Caco-2 (cell line): Measurements from ENCODE around the gene CC2D2B. TPM values are rescaled to one million over a fixed set of nuclear protein-coding genes. Genes with fewer than 3 reads are reported as not detected.
A peak's percentile ranks its signal among the peaks of the same experiment; 100 is the strongest.
"Not testable (repeated sequence)": the region's sequence is repeated elsewhere in the genome, so short reads cannot be mapped to it uniquely, and the experiment has no call there.

Experiments used
- BruUV-seq: library from RNA; stranded (reverse); fragments of 400-500 nt; replicated peaks from 2 replicates; lab custom pipeline; 2021; lab: Mats Ljungman, UMichigan
- CTCF ChIA-PET: fragments of 300-600 bp; sonication (Branson Sonifier 250); formaldehyde crosslinking; loops from one replicate; lab custom pipeline; 2022; ENCODE audit warnings: antibody characterized with exemption; lab: Charles Lee
- POLR2A ChIA-PET: fragments of 300-600 bp; sonication (Branson Sonifier 250); formaldehyde crosslinking; loops from one replicate; lab custom pipeline; 2022; ENCODE audit warnings: antibody characterized with exemption; lab: Charles Lee
- DNase-seq, 2 experiments: peaks; one replicate each; pipeline versions ENCODE4 v3.0.0 to v3.0.0-alpha.2; 2020 to 2022
- H3K27me3 ChIP-seq: replicated peaks from 2 replicates; pipeline ENCODE4 v1.6.0; 2011; ENCODE audit warnings: low read length; ENCODE audit not compliant: control insufficient read depth, insufficient read depth
- H3K36me3 ChIP-seq: 2 replicates; pipeline ENCODE4 v1.5.1; 2011; ENCODE audit warnings: low read length; ENCODE audit not compliant: control insufficient read depth, insufficient read depth
- H3K4me1 ChIP-seq: fragments of 250-450 bp; sonication (Bioruptor Pico); 2 replicates; pipeline ENCODE4 v1.5.1; 2020; ENCODE audit warnings: mild to moderate bottlenecking
- H3K4me3 ChIP-seq: 2 replicates; pipeline ENCODE4 v1.5.1; 2011; ENCODE audit warnings: low read depth, mild to moderate bottlenecking, control low read depth, low read length
- H3K9me3 ChIP-seq: fragments of 250-450 bp; sonication (Bioruptor Pico); 2 replicates; pipeline ENCODE4 v1.5.1; 2020; ENCODE audit warnings: mild to moderate bottlenecking, moderate library complexity
- H3K27ac Mint-ChIP-seq: one replicate; pipeline ENCODE4 v1.8.0; 2022; ENCODE audit warnings: mixed read lengths; ENCODE audit not compliant: unreplicated experiment
- H3K27me3 Mint-ChIP-seq: one replicate; pipeline ENCODE4 v1.8.0; 2022; ENCODE audit warnings: mixed read lengths; ENCODE audit not compliant: insufficient read depth, unreplicated experiment
- H3K36me3 Mint-ChIP-seq: one replicate; pipeline ENCODE4 v1.8.0; 2022; ENCODE audit warnings: mild to moderate bottlenecking, mixed read lengths; ENCODE audit not compliant: insufficient read depth, unreplicated experiment
- H3K4me1 Mint-ChIP-seq: one replicate; pipeline ENCODE4 v1.8.0; 2022; ENCODE audit warnings: low read depth, mixed read lengths; ENCODE audit not compliant: unreplicated experiment
- H3K4me3 Mint-ChIP-seq: one replicate; pipeline ENCODE4 v1.8.0; 2022; ENCODE audit warnings: mild to moderate bottlenecking, moderate library complexity, mixed read lengths; ENCODE audit not compliant: unreplicated experiment
- H3K9me3 Mint-ChIP-seq: one replicate; pipeline ENCODE4 v1.8.0; 2022; ENCODE audit warnings: mixed read lengths; ENCODE audit not compliant: unreplicated experiment
- intact Hi-C: fragments of 100-400 bp; cut with micrococcal nuclease; formaldehyde crosslinking; loops from one replicate; pipeline ENCODE4 v1.10.0; 2022; ENCODE audit not compliant: unreplicated experiment
- total RNA-seq: library from RNA; stranded (reverse); gene quantifications from 2 replicates; pipeline ENCODE4 v1.2.3, GENCODE V29; 2022
- TF ChIP-seq, protein P1 (sequence below), 2 experiments: fragments of 200-600 bp in 1 of 2; IDR thresholded peaks; 1 replicate in 1 of 2; 2 replicates in 1 of 2; pipeline versions ENCODE4 v1.5.1 to v1.8.0; 2011 to 2022; ENCODE audit warnings: antibody characterized with exemption in 1 of 2, control low read depth in 1 of 2, inconsistent platforms in 1 of 2, low read depth in 1 of 2, low read length in 1 of 2, mild to moderate bottlenecking in 1 of 2, moderate library complexity in 1 of 2; ENCODE audit not compliant: insufficient read depth in 1 of 2, severe bottlenecking in 1 of 2, unreplicated experiment in 1 of 2

The CC2D2B gene
- total RNA-seq, 1 experiment from 2014 or later: 0.39 TPM

- H3K36me3 Mint-ChIP-seq: no peaks in the 10 kb centered on the region
- Histone ChIP-seq H3K4me3 (no peak overlapping the region), H3K27me3 (no peaks in the 10 kb centered on the region), H3K4me1 (no peaks in the 10 kb centered on the region), H3K9me3 (no peaks in the 10 kb centered on the region), H3K36me3 (peaks cover 1% of the 10 kb centered on the region; the same call in 1 of the 2 replicates)
- BruUV-seq: no TSS peak
- CTCF ChIA-PET: interaction anchor here (1.2 kb wide), 1 partner anchor 196 kb away, joined by 3 read pairs; the partner anchor contains the start of gene TCTN3
- H3K27me3 Mint-ChIP-seq: no peaks in the 10 kb centered on the region
- H3K4me3 Mint-ChIP-seq: no peak overlapping the region
- POLR2A ChIA-PET: no interaction called here
- TF ChIP-seq, protein P1, sequence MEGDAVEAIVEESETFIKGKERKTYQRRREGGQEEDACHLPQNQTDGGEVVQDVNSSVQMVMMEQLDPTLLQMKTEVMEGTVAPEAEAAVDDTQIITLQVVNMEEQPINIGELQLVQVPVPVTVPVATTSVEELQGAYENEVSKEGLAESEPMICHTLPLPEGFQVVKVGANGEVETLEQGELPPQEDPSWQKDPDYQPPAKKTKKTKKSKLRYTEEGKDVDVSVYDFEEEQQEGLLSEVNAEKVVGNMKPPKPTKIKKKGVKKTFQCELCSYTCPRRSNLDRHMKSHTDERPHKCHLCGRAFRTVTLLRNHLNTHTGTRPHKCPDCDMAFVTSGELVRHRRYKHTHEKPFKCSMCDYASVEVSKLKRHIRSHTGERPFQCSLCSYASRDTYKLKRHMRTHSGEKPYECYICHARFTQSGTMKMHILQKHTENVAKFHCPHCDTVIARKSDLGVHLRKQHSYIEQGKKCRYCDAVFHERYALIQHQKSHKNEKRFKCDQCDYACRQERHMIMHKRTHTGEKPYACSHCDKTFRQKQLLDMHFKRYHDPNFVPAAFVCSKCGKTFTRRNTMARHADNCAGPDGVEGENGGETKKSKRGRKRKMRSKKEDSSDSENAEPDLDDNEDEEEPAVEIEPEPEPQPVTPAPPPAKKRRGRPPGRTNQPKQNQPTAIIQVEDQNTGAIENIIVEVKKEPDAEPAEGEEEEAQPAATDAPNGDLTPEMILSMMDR (IDR thresholded peaks at IDR 0.05; ENCODE audit: insufficient read depth in 1 of 2, low read depth in 1 of 2, low read length in 1 of 2, severe bottlenecking in 1 of 2, unreplicated experiment in 1 of 2): no peak
- no peaks in the 10 kb centered on the region for H3K9me3 Mint-ChIP-seq
- no peak overlapping the region for H3K27ac Mint-ChIP-seq
- no peak for DNase-seq
- H3K4me1 Mint-ChIP-seq: no peaks in the 10 kb centered on the region
- intact Hi-C loops: no loop called here
Observed at GRCh38 chr10:95889830-95890229, 17.9 kb upstream of the CC2D2B start.

GRCh38 chr10:95896071-95896850 lies 11.5 kb upstream of the CC2D2B start:
- Histone ChIP-seq H3K4me1 (peaks cover 11% of the 10 kb centered on the region), H3K27me3 (no peaks in the 10 kb centered on the region), H3K4me3 (no peak overlapping the region), H3K36me3 (no peaks in the 10 kb centered on the region), H3K9me3 (no peaks in the 10 kb centered on the region)
- Mint-ChIP-seq H3K4me1 (peaks cover 8% of the 10 kb centered on the region), H3K9me3 (no peaks in the 10 kb centered on the region), H3K36me3 (peaks cover 16% of the 10 kb centered on the region), H3K4me3 (no peak overlapping the region), H3K27ac (peak overlapping the region; percentile 6), H3K27me3 (no peaks in the 10 kb centered on the region)
- peak; percentile 47 to 51 for DNase-seq
- CTCF ChIA-PET: no interaction called here
- TF ChIP-seq, protein P1 (IDR thresholded peaks at IDR 0.05; ENCODE audit: insufficient read depth in 1 of 2, low read depth in 1 of 2, low read length in 1 of 2, severe bottlenecking in 1 of 2, unreplicated experiment in 1 of 2): no peak
- intact Hi-C loops: no loop called here
- POLR2A ChIA-PET: no interaction called here
- BruUV-seq: no TSS peak

DNA sequence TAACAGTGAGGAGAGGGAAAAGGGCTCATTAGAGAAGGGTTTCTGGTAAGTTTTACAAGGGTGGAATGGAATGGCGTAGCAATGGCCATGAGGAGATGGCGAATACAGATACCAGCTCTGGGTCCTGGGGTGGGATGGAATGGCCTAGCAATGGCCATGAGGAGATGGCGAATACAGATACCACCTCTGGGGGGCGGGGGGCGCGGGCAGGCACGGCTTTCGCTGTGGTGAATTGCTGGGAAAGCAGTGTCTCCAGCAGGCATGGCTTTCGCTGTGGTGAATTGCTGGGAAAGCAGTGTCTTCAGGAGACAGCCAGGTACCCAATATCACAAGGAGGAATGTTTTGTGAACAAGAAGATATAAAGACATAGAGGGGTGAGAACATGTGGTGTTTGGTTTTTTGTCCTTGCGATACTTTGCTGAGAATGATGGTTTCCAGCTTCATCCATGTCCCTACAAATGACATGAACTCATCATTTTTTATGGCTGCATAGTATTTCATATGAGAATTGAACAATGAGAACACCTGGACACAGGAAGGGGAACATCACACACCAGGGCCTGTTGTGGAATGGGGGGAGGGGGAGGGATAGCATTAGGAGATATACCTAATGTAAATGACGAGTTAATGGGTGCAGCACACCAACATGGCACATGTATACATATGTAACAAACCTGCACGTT lies 1.7 kb upstream of the CC2D2B start:
- H3K36me3 Mint-ChIP-seq, H3K27me3 ChIP-seq, H3K27me3 Mint-ChIP-seq, H3K9me3 ChIP-seq, H3K9me3 Mint-ChIP-seq, H3K36me3 ChIP-seq, BruUV-seq, DNase-seq, POLR2A ChIA-PET, H3K4me1 Mint-ChIP-seq, H3K4me1 ChIP-seq, H3K27ac Mint-ChIP-seq, H3K4me3 ChIP-seq: not testable (repeated sequence)
- CTCF ChIA-PET: interaction anchor here (0.8 to 2.1 kb wide), 2 partner anchors 41 to 212 kb away, joined by 3 to 31 read pairs; partner anchors contain the start of gene TCTN3
- intact Hi-C loops: loop anchor here (5.0 kb wide), 1 partner anchor 214 kb away; the partner anchor contains the start of gene TCTN3
- H3K4me3 Mint-ChIP-seq: peak overlapping the region; percentile 91
